Pancreas (tissue), 10 donors: Measurements from ENCODE around the gene ASB8. TPM values are rescaled to one million over a fixed set of nuclear protein-coding genes. Genes with fewer than 3 reads are reported as not detected.

ENCODE experiments used
- ATAC-seq, 4 donors: fragments of 200-7000 bp; cut with Tn5 transposase; one replicate each; pipeline versions ENCODE4 v1.8.0 to v1.9.1; 2020; ENCODE audit warnings: mild to moderate bottlenecking in 4 of 4, moderate library complexity in 4 of 4
- DNase-seq, 6 donors: peaks; one replicate each; pipeline ENCODE4 v3.0.0-alpha.2; 2020
- FAIRE-seq: peaks from 2 replicates; lab custom pipeline; 2012; peaks lifted over from hg19 to GRCh38; lab: Jason Lieb, UNC
- H3K27ac ChIP-seq, 4 donors: fragments of 200-600 bp; sonication (generic); 1 replicate in 3 of 4; 2 replicates in 1 of 4; pipeline versions ENCODE4 v1.5.0 to v1.8.0; 2020
- H3K27me3 ChIP-seq, 4 donors: fragments of 200-600 bp; one replicate each; pipeline ENCODE4 v1.8.0; 2021
- H3K36me3 ChIP-seq, 3 donors: fragments of 200-600 bp; sonication (generic) in 1 of 3; one replicate each; pipeline versions ENCODE4 v1.5.0 to v1.8.0; 2020 to 2021
- H3K4me1 ChIP-seq, 3 donors: fragments of 200-600 bp; one replicate each; pipeline ENCODE4 v1.8.0; 2021
- H3K4me3 ChIP-seq, 4 donors: fragments of 200-600 bp; sonication (generic) in 2 of 4; one replicate each; pipeline versions ENCODE4 v1.5.0 to v1.8.0; 2020 to 2021
- H3K9me3 ChIP-seq, 4 donors: fragments of 200-600 bp; one replicate each; pipeline ENCODE4 v1.8.0; 2021
- WGBS, 2 donors: extraction: QIAGEN DNeasy Blood & Tissue Kit; methylation state at CpG; one replicate each; pipeline ENCODE4 v1.1.7; 2013; 5-methylcytosine and 5-hydroxymethylcytosine counted together
- intact Hi-C, 3 donors: fragments of 100-400 bp; cut with DNase I; formaldehyde crosslinking; loops; one replicate each; pipeline versions ENCODE4 v1.11.1 to v1.14.2; 2022
- polyA plus RNA-seq, 2 donors: library from polyadenylated mRNA; stranded (reverse); fragments of 200-250 nt; gene quantifications; one replicate each; pipeline ENCODE4 v1.2.3, GENCODE V29; 2013
- total RNA-seq, 6 donors: library from RNA; stranded (reverse); fragmentation: NEBNext Ultra II Directional in 4 of 6; extraction: Animal tissue kit (Norgen Biotek cat#: 25700) in 4 of 6; gene quantifications; one replicate each; pipeline versions ENCODE4 v1.2.1 to v1.2.4, GENCODE V29; 2021 to 2023
- TF ChIP-seq, protein P1 (sequence below), 4 donors: fragments of 200-600 bp; sonication (generic) in 3 of 4; IDR thresholded peaks; one replicate each; pipeline versions ENCODE4 v1.5.0 to v1.8.0; 2021; ENCODE audit warnings: antibody characterized with exemption in 4 of 4
- donor health status: healthy with polysubstance abuse.
- donor health status: DM: no; HTN: no; CAD: no; lungs with moderate emphysema.
- donor health status: DM: no; HTN: no; CAD: no.
- donor health status: control.
- donor health status: control.
- donor health status: Bipolar disorder and iron deficiency.
- donor health status: DM: yes; HTN: yes; CAD: no.
- donor health status: DM: no; HTN: no; CAD: no.
- donor health status: DM: no; HTN: no; CAD: no.
- donor health status: DM: yes; HTN: yes; CAD: no.

ASB8 gene
- total and polyA plus RNA-seq, 8 donors: 8.1 to 27.6 (median 19.4) TPM

DNA sequence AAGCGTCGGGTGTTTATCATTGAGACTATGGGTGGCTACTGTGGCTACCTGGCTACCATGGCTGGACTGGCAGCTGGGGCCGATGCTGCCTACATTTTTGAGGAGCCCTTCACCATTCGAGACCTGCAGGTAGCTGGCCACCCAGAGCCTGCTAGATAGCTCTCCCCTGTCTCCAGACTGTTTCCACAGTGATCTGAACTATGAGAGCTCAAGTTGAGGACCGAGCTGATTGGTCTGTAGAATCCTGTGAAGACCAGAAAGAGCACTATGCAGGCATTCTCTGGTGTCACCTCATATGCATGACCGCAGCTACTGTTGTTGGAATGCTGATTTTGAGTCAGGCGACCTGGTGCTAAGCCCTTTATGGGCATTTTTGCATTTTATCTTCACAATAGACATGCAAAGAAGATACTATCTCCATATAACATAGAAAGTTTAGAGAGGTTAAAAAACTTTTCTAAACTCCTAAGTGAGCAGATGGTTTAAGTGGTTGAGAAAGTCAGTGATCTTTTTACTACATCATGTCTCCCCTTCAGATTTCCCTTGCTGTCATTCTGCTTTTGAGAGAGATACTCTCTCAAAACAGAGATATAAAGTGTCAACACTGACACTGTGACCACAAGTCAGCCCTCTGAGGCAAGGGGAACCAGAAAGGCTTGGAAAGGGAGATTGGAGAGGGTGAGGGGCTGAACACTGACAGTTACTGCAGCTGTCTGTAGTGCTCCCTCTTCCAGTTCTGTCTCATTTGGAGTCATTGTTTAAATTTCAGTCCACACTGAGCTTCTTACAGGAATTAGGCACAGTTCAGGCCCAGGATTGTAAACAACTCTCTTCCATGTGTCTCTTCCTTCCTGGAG is 14.3 kb downstream of the ASB8 start:
- Histone ChIP-seq H3K27ac (no peak overlapping the region), H3K4me3 (no peak overlapping the region), H3K4me1 (no peaks in the 10 kb centered on the region), H3K27me3 (no peaks in the 10 kb centered on the region), H3K36me3 (peaks cover 0 to 14% (median 3%) of the 10 kb centered on the region in 3 donors), H3K9me3 (no peaks in the 10 kb centered on the region)
- intact Hi-C loops: no loop called here
- DNase-seq (no peak), FAIRE-seq (no peak), ATAC-seq (no peak)
- TF ChIP-seq, protein P1, sequence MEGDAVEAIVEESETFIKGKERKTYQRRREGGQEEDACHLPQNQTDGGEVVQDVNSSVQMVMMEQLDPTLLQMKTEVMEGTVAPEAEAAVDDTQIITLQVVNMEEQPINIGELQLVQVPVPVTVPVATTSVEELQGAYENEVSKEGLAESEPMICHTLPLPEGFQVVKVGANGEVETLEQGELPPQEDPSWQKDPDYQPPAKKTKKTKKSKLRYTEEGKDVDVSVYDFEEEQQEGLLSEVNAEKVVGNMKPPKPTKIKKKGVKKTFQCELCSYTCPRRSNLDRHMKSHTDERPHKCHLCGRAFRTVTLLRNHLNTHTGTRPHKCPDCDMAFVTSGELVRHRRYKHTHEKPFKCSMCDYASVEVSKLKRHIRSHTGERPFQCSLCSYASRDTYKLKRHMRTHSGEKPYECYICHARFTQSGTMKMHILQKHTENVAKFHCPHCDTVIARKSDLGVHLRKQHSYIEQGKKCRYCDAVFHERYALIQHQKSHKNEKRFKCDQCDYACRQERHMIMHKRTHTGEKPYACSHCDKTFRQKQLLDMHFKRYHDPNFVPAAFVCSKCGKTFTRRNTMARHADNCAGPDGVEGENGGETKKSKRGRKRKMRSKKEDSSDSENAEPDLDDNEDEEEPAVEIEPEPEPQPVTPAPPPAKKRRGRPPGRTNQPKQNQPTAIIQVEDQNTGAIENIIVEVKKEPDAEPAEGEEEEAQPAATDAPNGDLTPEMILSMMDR (IDR thresholded peaks at IDR 0.05): no peak
- WGBS, 2 donors: 86% methylated on average over 7 of the region's 7 CpGs

DNA sequence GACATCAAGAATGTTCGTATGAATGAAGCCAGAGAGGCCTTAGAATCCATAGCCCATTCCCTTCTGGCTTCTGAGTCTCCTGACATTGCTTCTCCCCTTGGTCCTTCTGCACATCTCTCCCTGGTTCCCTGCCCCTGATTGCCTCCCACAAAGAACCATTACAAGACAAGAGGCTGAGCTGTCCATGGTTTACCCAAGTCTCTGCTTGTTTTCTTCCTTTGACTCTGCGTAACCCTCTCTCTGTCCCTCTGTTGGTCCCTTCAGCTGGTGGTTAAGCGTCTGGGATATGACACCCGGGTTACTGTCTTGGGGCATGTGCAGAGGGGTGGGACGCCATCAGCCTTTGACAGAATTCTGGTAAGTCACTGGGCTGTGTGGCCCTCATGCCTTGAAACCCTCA is 22.3 kb downstream of the ASB8 start:
- ATAC-seq (no peak), FAIRE-seq (no peak), DNase-seq (no peak)
- Histone ChIP-seq H3K36me3 (peaks cover 0 to 13% (median 0%) of the 10 kb centered on the region in 3 donors), H3K27ac (no peak overlapping the region), H3K27me3 (no peaks in the 10 kb centered on the region), H3K9me3 (no peaks in the 10 kb centered on the region), H3K4me1 (no peaks in the 10 kb centered on the region), H3K4me3 (no peak overlapping the region)
- TF ChIP-seq, protein P1 (IDR thresholded peaks at IDR 0.05): no peak
- intact Hi-C loops: no loop called here
- WGBS, 2 donors: 85 to 88% methylated on average over 5 of the region's 5 CpGs

DNA sequence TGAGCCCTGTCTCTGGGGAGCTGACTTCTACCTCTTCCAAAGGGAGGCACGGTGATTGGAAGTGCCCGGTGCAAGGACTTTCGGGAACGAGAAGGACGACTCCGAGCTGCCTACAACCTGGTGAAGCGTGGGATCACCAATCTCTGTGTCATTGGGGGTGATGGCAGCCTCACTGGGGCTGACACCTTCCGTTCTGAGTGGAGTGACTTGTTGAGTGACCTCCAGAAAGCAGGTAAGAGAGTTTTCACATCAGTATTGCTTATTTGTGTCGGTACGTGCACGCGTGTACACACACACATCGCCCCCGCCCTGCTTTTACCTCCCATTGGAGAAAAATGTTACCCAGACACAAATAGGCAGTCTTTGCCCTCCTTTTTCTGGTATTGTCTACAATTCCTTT is 24.5 kb downstream of the ASB8 start:
- Histone ChIP-seq H3K27ac (no peak overlapping the region), H3K9me3 (no peaks in the 10 kb centered on the region), H3K4me1 (no peaks in the 10 kb centered on the region), H3K36me3 (peaks cover 0 to 13% (median 0%) of the 10 kb centered on the region in 3 donors), H3K27me3 (no peaks in the 10 kb centered on the region), H3K4me3 (no peak overlapping the region)
- intact Hi-C loops: no loop called here
- no peak for DNase-seq
- no peak for ATAC-seq
- TF ChIP-seq, protein P1 (IDR thresholded peaks at IDR 0.05): no peak
- 89 to 91% methylated on average over 14 of the region's 14 CpGs for WGBS, 2 donors
- no peak for FAIRE-seq

DNA sequence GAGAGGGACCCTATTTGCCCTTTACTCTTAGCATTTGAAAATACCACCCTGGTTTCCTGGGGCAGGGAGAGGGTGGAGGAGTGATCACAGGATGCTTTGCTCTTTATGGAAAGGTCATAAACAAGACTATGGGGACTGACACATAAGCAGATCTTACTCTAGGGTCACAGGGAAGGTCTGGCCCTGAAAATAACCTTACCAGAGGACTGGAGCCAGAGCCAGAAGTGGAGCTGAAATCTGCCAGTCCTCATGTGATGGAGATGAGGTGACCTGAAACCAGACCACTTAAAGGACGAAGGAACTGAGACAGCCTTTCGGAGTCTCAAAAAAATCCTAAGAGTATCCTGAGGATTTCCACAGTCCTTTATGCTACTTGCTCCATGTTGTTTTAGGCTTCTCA is 25.8 kb downstream of the ASB8 start:
- H3K27me3 ChIP-seq: no peaks in the 10 kb centered on the region
- ATAC-seq (no peak), DNase-seq (no peak), FAIRE-seq (no peak)
- H3K27ac ChIP-seq: no peak overlapping the region
- 91 to 94% methylated on average over 2 of the region's 2 CpGs for WGBS, 2 donors
- H3K9me3 ChIP-seq: no peaks in the 10 kb centered on the region
- intact Hi-C loops: no loop called here
- H3K4me1 ChIP-seq: no peaks in the 10 kb centered on the region
- H3K36me3 ChIP-seq: peaks cover 0 to 13% (median 0%) of the 10 kb centered on the region in 3 donors
- TF ChIP-seq, protein P1 (IDR thresholded peaks at IDR 0.05): no peak
- H3K4me3 ChIP-seq: no peak overlapping the region

DNA sequence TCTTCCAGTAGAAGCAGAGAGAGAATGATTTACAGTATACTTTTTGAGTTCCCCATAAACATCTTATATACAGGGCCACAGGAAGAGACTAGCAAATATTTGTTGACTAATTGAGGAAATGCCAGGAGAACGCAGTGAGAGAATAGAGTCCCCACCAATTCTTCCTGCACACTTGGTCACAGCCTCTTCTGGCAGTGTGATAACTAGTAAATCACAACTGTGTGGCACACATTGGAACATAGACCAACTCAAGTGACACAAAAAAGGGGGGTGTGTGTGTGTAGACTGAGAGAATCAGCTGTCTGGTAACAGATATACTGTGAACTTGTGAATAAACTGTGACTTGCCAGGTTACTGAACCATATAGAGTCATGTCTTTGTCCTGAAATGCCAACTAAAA is 27.9 kb downstream of the ASB8 start:
- WGBS, 2 donors: 76 to 84% methylated on average over 1 of the region's 1 CpG
- H3K9me3 ChIP-seq: no peaks in the 10 kb centered on the region
- FAIRE-seq: no peak
- peaks cover 0 to 4% (median 0%) of the 10 kb centered on the region in 3 donors for H3K36me3 ChIP-seq
- no peak overlapping the region for H3K4me3 ChIP-seq
- no peak for DNase-seq
- no peaks in the 10 kb centered on the region for H3K27me3 ChIP-seq
- TF ChIP-seq, protein P1 (IDR thresholded peaks at IDR 0.05): no peak
- H3K27ac ChIP-seq: no peak overlapping the region
- no peaks in the 10 kb centered on the region for H3K4me1 ChIP-seq
- no peak for ATAC-seq
- intact Hi-C loops: no loop called here
